ENCODE results near the gene SGIP1. TPM values are rescaled to one million over a fixed set of nuclear protein-coding genes. Genes with fewer than 3 reads are reported as not detected.
"Not testable (repeated sequence)": the region's sequence is repeated elsewhere in the genome, so short reads cannot be mapped to it uniquely, and the experiment has no call there.

Gene SGIP1
- total RNA-seq, 1 donor from 2014 or later: 7.0 TPM

DNA sequence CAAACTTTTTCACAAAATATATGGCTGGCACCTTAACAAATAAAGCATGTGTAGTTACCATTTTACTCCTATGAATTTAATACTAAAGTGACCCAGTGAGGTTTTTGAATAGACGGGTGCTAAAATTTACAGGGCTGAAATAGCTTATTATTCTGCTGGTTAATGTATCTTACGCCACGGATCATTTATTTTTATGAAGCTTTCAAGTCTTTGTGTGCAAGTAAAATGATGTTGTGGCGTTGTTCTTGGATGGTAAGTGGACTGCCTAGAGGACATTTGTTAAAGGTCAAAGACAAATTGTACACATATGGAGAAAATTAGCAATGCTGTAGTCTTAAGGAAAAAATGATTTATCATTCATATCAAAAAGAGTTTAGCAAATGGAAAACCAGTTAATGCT, 244.3 kb downstream of the SGIP1 start:
- intact Hi-C loops (cut with DNase I): no loop called here
- no peak for DNase-seq (ENCODE audit: low spot score)

DNA sequence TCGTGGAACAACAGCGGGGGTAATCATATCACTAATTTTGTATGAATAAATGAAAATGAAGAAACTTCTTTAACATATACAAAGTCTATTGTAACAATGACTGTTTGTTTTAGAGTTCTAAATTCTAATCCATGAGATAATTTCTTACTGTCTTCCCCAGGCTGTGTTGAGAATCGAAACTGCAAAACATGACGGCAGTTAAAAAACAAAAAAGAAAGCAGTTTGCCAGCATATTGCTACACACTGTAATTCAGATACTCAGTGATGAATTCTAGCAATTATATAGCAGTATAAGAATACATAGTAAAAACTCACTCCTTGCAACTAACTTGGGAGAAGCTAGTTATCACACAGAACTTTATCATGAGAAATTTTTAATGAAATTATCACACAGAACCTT, 245.0 kb downstream of the SGIP1 start:
- intact Hi-C loops (cut with DNase I): no loop called here
- no peak for DNase-seq (ENCODE audit: low spot score)

DNA sequence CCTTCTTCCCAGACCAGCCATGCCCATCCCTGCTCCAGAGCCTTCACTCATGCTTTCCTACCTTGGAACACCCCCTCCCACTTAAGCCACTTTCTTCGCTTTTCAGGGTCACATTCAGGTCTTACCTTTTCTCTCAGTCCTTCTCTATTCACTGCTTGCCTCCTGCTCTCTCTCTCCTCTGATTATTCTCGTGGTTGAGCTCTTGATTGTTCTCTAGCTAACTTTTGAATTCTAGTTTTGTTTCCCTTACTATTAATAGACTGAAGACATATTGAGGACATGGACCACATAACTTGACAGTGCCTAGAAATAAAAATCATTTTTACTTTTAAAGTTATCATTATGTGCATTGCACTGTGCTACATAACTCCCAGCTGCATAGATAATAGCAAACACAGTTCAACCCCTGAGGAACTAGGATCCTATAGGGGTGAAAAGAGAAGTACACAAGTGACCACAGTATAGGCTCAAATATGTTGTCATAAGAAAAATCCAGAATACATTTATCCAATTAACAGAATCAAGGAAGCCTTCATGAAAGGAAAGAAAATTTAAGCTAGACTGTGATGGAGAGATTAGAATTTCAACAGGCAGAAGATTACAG, 245.6 kb downstream of the SGIP1 start:
- intact Hi-C loops (cut with DNase I): no loop called here
- DNase-seq (ENCODE audit: low spot score): no peak

DNA sequence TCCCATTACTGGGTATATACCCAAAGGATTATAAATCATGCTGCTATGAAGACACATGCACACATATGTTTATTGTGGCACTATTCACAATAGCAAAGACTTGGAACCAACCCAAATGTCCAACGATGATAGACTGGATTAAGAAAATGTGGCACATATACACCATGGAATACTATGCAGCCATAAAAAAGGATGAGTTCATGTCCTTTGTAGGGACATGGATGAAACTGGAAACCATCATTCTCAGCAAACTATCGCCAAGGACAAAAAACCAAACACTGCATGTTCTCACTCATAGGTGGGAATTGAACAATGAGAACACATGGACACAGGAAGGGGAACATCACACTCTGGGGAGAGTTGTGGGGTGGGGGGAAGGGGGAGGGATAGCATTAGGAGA, 251.8 kb downstream of the SGIP1 start:
- DNase-seq (ENCODE audit: low spot score); intact Hi-C loops (cut with DNase I): not testable (repeated sequence)

DNA sequence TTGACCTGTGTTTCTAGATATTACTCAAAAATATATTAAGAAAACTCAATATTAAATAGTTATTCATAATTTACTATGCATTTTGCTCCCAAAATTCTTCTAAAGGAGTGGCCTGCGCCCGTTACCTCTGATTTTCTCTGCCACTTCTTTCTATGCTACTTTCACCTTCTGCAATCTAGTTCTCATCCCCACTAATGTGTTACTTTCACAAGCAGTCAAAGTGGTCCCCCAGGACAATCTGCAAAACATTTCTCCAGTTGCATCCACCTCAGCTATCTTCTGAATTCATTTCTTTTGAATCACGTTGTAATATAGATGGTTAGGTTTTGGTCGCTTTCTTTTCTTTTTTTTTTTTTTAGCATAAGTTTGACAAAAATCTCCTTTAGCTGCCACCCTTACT, 253.7 kb downstream of the SGIP1 start:
- no peak for DNase-seq (ENCODE audit: low spot score)
- intact Hi-C loops (cut with DNase I): no loop called here

DNA sequence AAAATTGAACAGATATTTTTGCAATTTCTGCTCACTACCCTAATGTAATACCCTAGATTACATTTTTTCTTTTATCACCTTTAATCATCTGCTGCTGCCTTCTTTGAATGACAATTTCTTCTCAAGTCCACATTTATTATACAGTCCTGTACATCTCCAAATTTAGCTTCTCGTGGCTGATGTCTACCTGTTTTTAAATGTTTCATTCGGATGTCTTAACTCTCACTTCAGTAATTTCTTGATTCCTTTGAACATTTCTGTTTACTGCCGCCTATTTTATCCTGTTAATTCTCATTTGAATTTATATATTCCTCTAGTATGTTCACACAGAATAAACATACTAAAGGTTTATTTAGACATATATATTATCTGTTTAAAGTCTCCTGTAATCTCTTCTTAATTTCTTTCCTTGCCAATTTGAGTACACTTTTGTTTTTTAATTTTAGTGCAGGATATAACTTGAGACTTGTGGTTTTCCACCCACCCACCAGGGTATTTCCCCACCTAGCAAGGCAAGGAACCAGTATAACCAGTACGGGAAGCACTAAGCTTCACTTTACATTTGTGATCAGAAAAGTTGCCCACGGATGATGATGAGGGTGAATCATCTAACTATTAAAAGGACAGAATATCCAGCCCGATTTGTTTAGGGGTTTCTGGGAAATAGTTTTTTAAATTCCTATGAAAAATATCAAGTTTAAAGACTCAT, 254.4 kb downstream of the SGIP1 start:
- intact Hi-C loops (cut with DNase I): no loop called here
- DNase-seq (ENCODE audit: low spot score): no peak

DNA sequence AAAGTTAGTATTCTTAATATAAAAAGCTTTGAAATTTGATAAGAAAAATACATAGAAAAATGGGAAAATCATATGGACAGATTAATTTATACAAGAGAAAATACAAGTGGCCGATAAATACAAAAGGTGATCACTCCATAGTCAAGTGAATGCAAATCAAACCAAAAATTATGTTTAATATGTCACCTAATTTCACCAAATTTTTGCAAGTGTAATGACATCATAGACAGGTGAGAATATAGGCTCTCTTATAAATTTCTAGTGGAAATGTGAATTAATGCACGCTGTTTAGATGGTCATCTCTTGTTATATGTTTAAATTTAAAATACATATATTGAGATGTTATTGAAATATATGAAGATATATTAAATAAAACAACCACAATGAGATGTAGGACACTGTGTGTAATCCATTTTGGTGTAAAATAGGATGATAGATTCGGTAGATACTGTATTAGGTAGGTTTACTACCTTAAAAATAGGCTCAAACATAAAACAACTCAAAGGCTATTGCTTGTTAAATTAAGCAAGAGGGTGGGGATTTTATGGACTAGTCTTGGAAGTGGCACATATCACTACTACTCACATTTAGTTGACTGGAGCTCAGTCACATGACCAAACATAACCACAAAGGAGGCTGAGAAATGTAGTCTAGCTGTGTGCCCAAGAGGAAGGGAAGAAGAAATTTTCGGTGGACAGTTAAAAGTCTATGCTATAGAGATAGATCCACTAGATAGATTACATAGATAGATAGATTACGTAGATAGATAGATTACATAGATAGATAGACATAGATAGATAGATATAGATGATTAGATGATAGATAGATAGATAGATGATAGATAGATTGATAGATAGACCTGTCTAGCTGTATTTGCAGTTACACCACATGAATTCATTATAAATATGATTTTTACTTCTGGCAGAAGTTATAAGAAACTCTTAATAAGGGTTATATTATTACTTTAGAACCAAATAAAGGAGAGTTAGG, 258.0 kb downstream of the SGIP1 start:
- no peak for DNase-seq (ENCODE audit: low spot score)
- intact Hi-C loops (cut with DNase I): no loop called here

DNA sequence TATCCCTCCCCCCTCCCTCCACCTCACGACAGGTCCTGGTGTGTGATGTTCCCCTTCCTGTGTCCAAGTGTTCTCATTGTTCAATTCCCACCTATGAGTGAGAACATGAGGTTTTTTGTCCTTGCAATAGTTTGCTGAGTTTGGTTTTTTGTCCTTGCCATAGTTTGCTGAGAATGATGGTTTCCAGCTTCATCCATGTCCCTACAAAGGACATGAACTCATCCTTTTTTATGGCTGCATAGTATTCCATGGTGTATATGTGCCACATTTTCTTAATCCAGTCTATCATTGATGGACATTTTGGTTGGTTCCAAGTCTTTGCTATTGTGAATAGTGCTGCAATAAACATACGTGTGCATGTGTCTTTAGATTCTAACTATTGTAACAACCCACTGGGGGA, 261.9 kb downstream of the SGIP1 start:
- DNase-seq (ENCODE audit: low spot score); intact Hi-C loops (cut with DNase I): not testable (repeated sequence)

Small RNAs within 50 kb of the gene (microRNA-seq; reads per million reads assigned to microRNA genes)
- gene MIR3117: 2.2 reads per million

Other genes with a start within 250 kb of the SGIP1 start
- gene DYNLT5, start 218.3 kb downstream of the SGIP1 start, total RNA-seq: 4.0 TPM

Measured in cardiac septum (tissue), 1 donor.